ENCODE results near the gene KIF21A.

GRCh38 chr12:39267886-39268285 lies 175.0 kb downstream of the KIF21A start:
- TF ChIP-seq CTCF (conservative IDR thresholded peaks at IDR 0.05 in 1 of 2, IDR thresholded peaks at IDR 0.05 in 1 of 2; ENCODE audit: low read depth in 1 of 2, low read length in 2 of 2) = no peak
- TF ChIP-seq EZH2 (IDR thresholded peaks at IDR 0.05; ENCODE audit: low read length, missing control alignments) = no peak
